Neural cell (in vitro differentiated cells): ENCODE results near the gene TRIP6. TPM values are rescaled to one million over a fixed set of nuclear protein-coding genes. Genes with fewer than 3 reads are reported as not detected.
"Not testable (repeated sequence)": the region's sequence is repeated elsewhere in the genome, so short reads cannot be mapped to it uniquely, and the experiment has no call there.

Source experiments
- H2AFZ ChIP-seq: fragments of 200-600, 300-800 bp; sonication (generic), shearing (Covaris generic); 2 replicates; pipeline ENCODE4 v1.6.0; 2014; ENCODE audit warnings: low read depth, mild to moderate bottlenecking, antibody characterized with exemption, low read length, moderate library complexity
- H3F3A ChIP-seq: fragments of 200-600 bp; shearing (Covaris generic); 2 replicates; pipeline ENCODE4 v1.6.1; 2016; ENCODE audit warnings: mild to moderate bottlenecking, moderate library complexity, mixed read lengths, antibody characterized with exemption, low read length; ENCODE audit not compliant: insufficient read depth, poor library complexity, severe bottlenecking
- H3K27ac ChIP-seq: fragments of 200-600, 300-800 bp; sonication (generic), shearing (Covaris generic); 2 replicates; pipeline ENCODE4 v1.5.1; 2014; ENCODE audit warnings: mild to moderate bottlenecking, low read length, moderate library complexity
- H3K27me3 ChIP-seq: fragments of 300-800, 200-600 bp; sonication (generic), shearing (Covaris generic); 2 replicates; pipeline ENCODE4 v1.6.0; 2014; ENCODE audit warnings: mild to moderate bottlenecking, low read depth, low read length, moderate library complexity; ENCODE audit not compliant: insufficient read depth
- H3K36me3 ChIP-seq: fragments of 300-800, 200-600 bp; sonication (generic), shearing (Covaris generic); 2 replicates; pipeline ENCODE4 v1.5.1; 2014; ENCODE audit warnings: mild to moderate bottlenecking, antibody characterized with exemption, low read length, moderate library complexity; ENCODE audit not compliant: insufficient read depth
- H3K4me2 ChIP-seq: fragments of 300-800, 200-600 bp; sonication (generic), shearing (Covaris generic); 2 replicates; pipeline ENCODE4 v1.6.0; 2014; ENCODE audit warnings: mild to moderate bottlenecking, low read length
- H3K4me3 ChIP-seq: fragments of 300-800, 200-600 bp; sonication (generic), shearing (Covaris generic); 2 replicates; pipeline ENCODE4 v1.5.1; 2014; ENCODE audit warnings: mild to moderate bottlenecking, low read length, moderate library complexity
- H3K79me2 ChIP-seq: fragments of 200-600 bp; shearing (Covaris generic); replicated peaks from 2 replicates; pipeline ENCODE4 v1.6.0; 2014; ENCODE audit warnings: mild to moderate bottlenecking, low read length, moderate library complexity; ENCODE audit not compliant: insufficient read depth
- H3K9ac ChIP-seq: fragments of 300-800, 200-600 bp; sonication (generic), shearing (Covaris generic); 2 replicates; pipeline ENCODE4 v1.6.1; 2016; ENCODE audit warnings: mild to moderate bottlenecking, low read length, mixed read lengths
- H3K9me2 ChIP-seq: fragments of 200-600 bp; shearing (Covaris generic); 2 replicates; pipeline ENCODE4 v1.6.1; 2016; ENCODE audit warnings: mild to moderate bottlenecking, low read length, mixed read lengths; ENCODE audit not compliant: insufficient read depth
- H3K9me3 ChIP-seq: fragments of 200-600, 300-800 bp; sonication (generic), shearing (Covaris generic); 2 replicates; pipeline ENCODE4 v1.6.1; 2016; ENCODE audit warnings: mild to moderate bottlenecking, mixed run types, low read length, moderate library complexity, mixed read lengths
- H4K20me1 ChIP-seq: fragments of 200-600 bp; shearing (Covaris generic); 2 replicates; pipeline ENCODE4 v1.6.1; 2016; ENCODE audit warnings: mild to moderate bottlenecking, mixed run types; ENCODE audit not compliant: insufficient read depth
- CTCF ChIP-seq: fragments of 450-650 bp; IDR thresholded peaks from 2 replicates; pipeline ENCODE4 v1.5.1; 2014; ENCODE audit warnings: antibody characterized with exemption, mild to moderate bottlenecking, moderate library complexity; ENCODE audit not compliant: poor library complexity, severe bottlenecking
- EP300 ChIP-seq: fragments of 450-650 bp; conservative IDR thresholded peaks from 2 replicates; pipeline ENCODE4 v1.6.1; 2014; ENCODE audit warnings: antibody characterized with exemption, mild to moderate bottlenecking, moderate library complexity; ENCODE audit not compliant: poor library complexity, severe bottlenecking
- EZH2 ChIP-seq: fragments of 200-600, 300-800 bp; shearing (Covaris generic), sonication (generic); IDR thresholded peaks from 2 replicates; pipeline ENCODE4 v1.6.1; 2014; ENCODE audit warnings: antibody characterized with exemption, low read length, borderline replicate concordance, mild to moderate bottlenecking; ENCODE audit not compliant: insufficient read depth, poor library complexity, severe bottlenecking
- MXI1 ChIP-seq: fragments of 450-650 bp; conservative IDR thresholded peaks from 2 replicates; pipeline ENCODE4 v1.6.1; 2014; ENCODE audit warnings: antibody characterized with exemption, mild to moderate bottlenecking; ENCODE audit not compliant: poor library complexity, severe bottlenecking
- POLR2AphosphoS5 ChIP-seq: IDR thresholded peaks from 2 replicates; pipeline ENCODE4 v1.6.1; 2012
- RAD21 ChIP-seq: fragments of 450-650 bp; conservative IDR thresholded peaks from 2 replicates; pipeline ENCODE4 v1.6.1; 2014; ENCODE audit warnings: antibody characterized with exemption, mild to moderate bottlenecking, moderate library complexity
- SMC3 ChIP-seq: fragments of 450-650 bp; conservative IDR thresholded peaks from 2 replicates; pipeline ENCODE4 v1.6.1; 2014; ENCODE audit warnings: antibody characterized with exemption, mild to moderate bottlenecking, moderate library complexity; ENCODE audit not compliant: poor library complexity
- TAF1 ChIP-seq: IDR thresholded peaks from 2 replicates; pipeline ENCODE4 v1.6.1; 2012; ENCODE audit warnings: low read depth
- polyA plus RNA-seq: library from polyadenylated mRNA; depleted of rRNA; stranded (reverse); fragments of >200 nt; gene quantifications from 2 replicates; pipeline ENCODE4 v1.2.3, GENCODE V29; 2014
- TF ChIP-seq, protein P1 (sequence below): IDR thresholded peaks from 2 replicates; pipeline ENCODE4 v1.6.1; 2012; ENCODE audit warnings: borderline replicate concordance

The TRIP6 gene
- polyA plus RNA-seq, 1 donor from 2014 or later = 2.1 TPM

GRCh38 chr7:100902638-100903037 is 35.5 kb downstream of the TRIP6 start:
- Histone ChIP-seq H3F3A (no peaks in the 10 kb centered on the region), H3K9ac (no peak overlapping the region), H3K27me3 (peaks cover 6% of the 10 kb centered on the region), H3K4me3 (no peak overlapping the region), H3K9me3 (no peaks in the 10 kb centered on the region), H2AFZ (no peak overlapping the region), H3K4me2 (no peak overlapping the region), H3K27ac (no peak overlapping the region), H3K9me2 (no peaks in the 10 kb centered on the region), H4K20me1 (no peaks in the 10 kb centered on the region), H3K36me3 (no peaks in the 10 kb centered on the region), H3K79me2 (no peaks in the 10 kb centered on the region)
- TF ChIP-seq CTCF (no peak), SMC3 (no peak), RAD21 (no peak), EP300 (no peak), TAF1 (no peak), MXI1 (no peak)
- TF ChIP-seq, protein P1, sequence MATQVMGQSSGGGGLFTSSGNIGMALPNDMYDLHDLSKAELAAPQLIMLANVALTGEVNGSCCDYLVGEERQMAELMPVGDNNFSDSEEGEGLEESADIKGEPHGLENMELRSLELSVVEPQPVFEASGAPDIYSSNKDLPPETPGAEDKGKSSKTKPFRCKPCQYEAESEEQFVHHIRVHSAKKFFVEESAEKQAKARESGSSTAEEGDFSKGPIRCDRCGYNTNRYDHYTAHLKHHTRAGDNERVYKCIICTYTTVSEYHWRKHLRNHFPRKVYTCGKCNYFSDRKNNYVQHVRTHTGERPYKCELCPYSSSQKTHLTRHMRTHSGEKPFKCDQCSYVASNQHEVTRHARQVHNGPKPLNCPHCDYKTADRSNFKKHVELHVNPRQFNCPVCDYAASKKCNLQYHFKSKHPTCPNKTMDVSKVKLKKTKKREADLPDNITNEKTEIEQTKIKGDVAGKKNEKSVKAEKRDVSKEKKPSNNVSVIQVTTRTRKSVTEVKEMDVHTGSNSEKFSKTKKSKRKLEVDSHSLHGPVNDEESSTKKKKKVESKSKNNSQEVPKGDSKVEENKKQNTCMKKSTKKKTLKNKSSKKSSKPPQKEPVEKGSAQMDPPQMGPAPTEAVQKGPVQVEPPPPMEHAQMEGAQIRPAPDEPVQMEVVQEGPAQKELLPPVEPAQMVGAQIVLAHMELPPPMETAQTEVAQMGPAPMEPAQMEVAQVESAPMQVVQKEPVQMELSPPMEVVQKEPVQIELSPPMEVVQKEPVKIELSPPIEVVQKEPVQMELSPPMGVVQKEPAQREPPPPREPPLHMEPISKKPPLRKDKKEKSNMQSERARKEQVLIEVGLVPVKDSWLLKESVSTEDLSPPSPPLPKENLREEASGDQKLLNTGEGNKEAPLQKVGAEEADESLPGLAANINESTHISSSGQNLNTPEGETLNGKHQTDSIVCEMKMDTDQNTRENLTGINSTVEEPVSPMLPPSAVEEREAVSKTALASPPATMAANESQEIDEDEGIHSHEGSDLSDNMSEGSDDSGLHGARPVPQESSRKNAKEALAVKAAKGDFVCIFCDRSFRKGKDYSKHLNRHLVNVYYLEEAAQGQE = no peak

DNA sequence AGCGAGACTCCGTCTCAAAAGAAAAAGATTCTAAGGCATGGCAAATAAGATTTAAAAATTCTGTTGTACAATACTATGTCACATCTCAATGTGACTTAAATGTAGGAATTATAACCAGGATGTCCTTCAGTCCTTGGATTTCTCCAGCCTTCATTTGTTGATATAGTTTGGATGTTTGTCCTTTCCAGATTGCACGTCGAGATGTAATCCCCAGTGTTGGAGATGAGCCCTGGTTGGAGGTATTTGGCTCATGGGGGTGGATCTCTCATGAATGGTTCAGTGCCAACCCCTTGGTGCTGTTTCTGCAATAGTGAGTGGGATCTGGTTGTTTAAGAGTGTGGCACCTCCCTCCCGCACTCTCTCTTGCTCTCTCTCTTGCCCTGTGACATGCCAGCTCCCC is 41.3 kb downstream of the TRIP6 start:
- H3K9me2 ChIP-seq = no peaks in the 10 kb centered on the region
- no peaks in the 10 kb centered on the region for H3K9me3 ChIP-seq
- no peak overlapping the region for H3K9ac ChIP-seq
- TF ChIP-seq, protein P1 = no peak
- TF ChIP-seq TAF1 (no peak), POLR2AphosphoS5 (no peak), EP300 (no peak), EZH2 (no peak), SMC3 (no peak), MXI1 (no peak), CTCF (no peak), RAD21 (no peak)
- no peaks in the 10 kb centered on the region for H4K20me1 ChIP-seq
- H3K36me3 ChIP-seq = no peaks in the 10 kb centered on the region
- no peak overlapping the region for H3K27ac ChIP-seq
- H3F3A ChIP-seq = no peaks in the 10 kb centered on the region
- H2AFZ ChIP-seq = no peak overlapping the region
- no peaks in the 10 kb centered on the region for H3K79me2 ChIP-seq
- H3K4me2 ChIP-seq = no peak overlapping the region
- H3K4me3 ChIP-seq = no peak overlapping the region
- no peaks in the 10 kb centered on the region for H3K27me3 ChIP-seq

DNA sequence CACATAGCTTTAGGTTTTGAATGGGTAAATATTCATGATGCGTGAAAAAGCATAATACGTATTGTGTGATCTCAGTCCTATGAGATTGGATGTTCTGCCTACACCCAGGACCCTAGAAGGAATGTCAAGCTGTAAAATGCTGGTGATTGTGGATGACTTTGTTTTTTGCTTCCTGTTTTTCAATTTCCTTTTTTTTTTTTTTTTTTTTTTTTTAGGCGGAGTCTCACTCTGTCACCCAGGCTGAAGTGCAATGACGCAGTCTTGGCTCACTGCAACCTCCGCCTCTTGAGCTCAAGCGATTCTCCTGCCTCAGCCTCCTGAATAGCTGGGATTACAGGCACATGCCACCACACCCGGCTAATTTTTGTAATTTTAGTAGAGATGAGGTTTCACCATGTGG is 43.3 kb downstream of the TRIP6 start:
- H3K9me3 ChIP-seq, H3K9me2 ChIP-seq, H3K4me3 ChIP-seq, H3K9ac ChIP-seq, H3K79me2 ChIP-seq, H3K4me2 ChIP-seq, H3K27me3 ChIP-seq, H2AFZ ChIP-seq, H3F3A ChIP-seq, H4K20me1 ChIP-seq, H3K27ac ChIP-seq, H3K36me3 ChIP-seq: not testable (repeated sequence)
